ENCODE results near the gene KRTAP29-1.
"Not testable (repeated sequence)": the region's sequence is repeated elsewhere in the genome, so short reads cannot be mapped to it uniquely, and the experiment has no call there.

KRTAP29-1 gene

DNA sequence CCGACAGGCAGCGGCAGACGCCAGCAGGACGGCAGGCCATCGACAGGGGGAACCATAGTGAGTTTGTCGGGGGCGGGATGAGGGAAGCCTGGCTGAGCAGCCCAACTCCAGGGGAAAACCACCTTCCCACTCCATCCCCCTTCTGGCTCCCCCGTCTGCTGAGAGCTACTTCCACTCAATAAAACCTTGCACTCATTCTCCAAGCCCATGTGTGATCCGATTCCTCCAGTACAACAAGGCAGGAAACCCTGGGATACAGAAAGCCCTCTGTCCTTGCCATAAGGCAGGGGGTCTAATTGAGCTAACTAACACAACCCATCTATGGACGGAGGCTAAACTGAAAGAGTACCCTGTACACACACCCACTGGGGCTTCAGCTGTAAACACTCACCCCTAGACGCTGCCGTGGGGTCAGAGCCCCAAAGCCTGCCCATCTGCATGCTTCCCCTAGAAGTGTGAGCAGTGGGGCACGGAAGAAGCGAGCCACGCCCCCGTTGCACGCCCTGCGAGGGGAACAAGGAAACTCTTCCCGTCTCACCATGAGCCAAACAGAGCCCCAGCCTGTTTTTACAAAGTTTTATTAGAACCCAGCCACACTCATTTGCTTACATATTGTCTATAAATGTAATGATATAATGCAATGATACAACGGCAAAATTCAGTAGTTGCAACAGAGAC, 4.1 kb downstream of the KRTAP29-1 start:
- DNase-seq (ENCODE audit: low read depth) = no peak

DNA sequence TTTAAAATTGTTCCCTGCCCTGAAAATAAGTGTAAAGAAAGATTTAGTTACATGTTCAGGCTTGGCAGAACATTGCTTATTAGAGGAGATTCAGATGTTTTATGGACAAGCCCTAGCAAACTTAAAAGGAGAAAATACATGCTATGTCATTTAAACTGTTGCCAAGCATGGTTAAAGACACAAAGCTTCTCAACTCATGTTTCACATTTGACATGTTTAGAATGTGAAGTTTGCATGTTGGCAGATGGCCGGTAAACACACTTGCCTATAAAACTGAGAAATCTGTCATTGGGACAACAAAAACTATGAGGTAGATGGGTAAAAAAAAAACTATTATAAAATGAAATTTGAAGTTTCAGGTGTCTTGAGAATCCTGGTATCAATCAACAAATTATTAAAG, 5.8 kb downstream of the KRTAP29-1 start:
- no peak for DNase-seq (ENCODE audit: low read depth)

DNA sequence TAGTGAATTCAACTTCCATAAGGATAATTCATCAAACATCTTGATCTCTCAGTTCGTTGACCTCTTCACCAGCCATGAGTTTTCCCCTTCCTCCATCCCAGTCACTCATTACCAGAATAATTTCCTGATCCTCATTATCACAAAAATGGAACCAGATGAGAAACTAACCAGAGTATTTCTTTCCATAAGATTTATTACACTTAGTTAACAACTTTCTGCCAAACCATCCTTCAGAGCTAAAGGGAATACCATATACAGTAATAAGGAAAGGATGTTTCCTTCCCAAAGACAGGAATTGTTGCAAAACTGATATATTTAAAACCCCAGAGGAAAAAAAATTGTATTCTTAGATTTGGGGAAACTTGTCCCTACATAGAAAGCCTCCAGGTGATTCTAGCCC, 8.6 kb downstream of the KRTAP29-1 start:
- DNase-seq (ENCODE audit: low read depth) = no peak

DNA sequence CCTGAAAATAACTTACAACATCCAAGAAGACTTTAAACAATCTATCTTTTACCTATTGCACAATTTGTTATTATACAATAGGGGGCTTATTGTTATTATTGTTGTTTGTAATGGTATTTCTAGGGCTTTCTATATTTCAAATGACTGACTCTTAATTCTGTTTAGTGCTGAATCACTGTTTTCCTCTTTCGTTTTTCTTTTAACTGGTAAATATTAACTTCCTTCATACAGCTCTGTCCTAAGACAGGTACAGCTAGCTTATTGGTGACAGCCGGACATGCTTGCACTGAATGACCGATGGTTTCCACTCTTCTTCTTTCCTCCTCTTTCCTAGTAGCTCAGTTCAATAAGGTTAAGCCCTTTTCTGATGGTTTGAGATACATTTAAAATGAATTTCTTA, 15.6 kb downstream of the KRTAP29-1 start:
- no peak for DNase-seq (ENCODE audit: low read depth)

DNA sequence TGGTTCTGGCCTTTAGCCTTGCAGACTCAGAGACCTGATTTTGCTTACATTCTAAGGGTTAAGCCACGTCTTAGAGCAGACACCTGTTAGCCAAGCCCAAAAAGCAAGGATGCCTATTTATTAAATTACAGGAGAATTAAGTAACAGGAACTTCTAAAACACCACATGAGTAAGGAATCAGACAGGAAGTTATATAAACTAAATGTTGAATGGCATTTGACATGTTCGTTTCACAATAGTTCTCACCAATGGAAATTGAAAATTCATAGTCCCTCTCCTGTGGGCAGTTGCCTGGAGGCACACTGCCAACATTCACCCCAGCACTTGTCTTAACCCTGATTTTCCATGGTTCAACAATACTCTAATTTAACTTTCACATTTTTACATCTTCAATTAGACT, 18.1 kb downstream of the KRTAP29-1 start:
- DNase-seq (ENCODE audit: low read depth) = no peak

DNA sequence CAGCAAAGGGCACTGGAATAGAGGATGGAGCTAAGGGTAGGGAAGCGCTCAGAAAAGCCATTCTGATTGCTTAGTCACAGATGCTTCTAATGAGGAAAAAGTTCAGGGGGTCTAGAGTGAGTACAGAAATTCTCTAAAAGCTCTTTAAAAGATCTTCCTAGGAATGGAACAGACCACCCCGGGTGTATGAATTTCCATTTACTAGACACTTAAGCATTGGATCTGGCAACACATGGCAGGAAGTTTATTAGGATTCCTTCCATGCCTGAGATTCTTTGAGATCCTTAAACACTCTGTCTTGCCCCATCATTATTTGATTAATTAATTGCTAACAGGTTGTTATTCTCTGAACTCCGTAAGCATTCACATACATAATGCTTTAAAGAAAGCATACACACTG, 18.6 kb downstream of the KRTAP29-1 start:
- no peak for DNase-seq (ENCODE audit: low read depth)

DNA sequence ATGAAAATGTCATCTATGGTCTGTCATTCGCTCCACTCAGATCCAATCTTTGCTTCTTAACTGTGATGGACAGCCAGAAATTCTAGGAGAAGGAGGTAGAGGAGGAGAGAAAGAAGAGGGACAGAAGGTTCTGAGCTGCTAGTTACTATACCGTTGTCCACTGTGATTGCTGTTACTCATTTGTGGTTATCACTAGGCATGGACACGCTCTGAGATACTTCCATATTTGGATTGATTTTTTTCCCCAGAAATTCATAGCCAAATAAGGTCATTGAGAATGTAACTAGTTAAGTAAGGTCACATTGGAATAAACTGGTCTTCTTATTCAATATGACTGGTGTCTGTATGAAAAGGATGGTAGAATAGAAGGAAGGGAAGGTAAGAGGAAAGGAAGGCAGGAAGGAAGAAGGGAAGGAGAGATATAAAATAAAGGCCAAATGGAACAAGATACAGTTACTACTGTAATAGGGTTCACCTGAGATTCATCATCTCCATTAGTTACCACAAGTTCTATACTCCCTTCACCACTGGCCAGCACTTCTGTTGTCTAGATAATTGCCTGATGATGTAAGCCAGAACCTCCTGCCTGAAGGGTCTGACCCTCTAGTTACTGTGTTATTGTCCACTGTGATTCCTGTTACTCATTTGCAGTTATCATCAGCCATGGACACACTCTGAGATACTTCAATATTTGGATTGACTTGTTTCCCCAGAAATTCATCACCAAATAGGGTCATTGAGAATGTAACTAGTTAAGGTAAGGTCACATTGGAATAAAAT, 24.3 kb downstream of the KRTAP29-1 start:
- DNase-seq (ENCODE audit: low read depth) = no peak

DNA sequence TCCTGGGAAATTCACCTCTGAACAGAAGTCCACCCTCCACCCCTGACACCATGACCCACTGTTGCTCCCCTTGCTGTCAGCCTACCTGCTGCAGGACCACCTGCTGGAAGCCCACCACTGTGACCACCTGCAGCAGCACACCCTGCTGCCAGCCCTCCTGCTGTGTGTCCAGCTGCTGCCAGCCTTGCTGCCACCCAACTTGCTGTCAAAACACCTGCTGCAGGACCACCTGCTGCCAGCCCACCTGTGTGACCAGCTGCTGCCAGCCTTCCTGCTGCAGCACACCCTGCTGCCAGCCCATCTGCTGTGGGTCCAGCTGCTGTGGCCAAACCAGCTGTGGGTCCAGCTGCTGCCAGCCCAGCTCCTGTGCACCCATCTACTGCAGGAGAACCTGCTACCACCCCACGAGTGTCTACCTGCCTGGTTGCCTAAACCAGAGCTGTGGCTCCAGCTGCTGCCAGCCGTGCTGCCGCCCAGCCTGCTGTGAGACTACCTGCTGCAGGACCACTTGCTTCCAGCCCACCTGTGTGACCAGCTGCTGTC, 26.9 kb downstream of the KRTAP29-1 start, which contains the start of gene KRTAP9-7:
KRTAP9-7 (plus strand) TSS at position 51 of the 543 bp plus-strand sequence; CDS start at position 51, 0 bp downstream.
- not testable (repeated sequence) for DNase-seq (ENCODE audit: low read depth)

DNA sequence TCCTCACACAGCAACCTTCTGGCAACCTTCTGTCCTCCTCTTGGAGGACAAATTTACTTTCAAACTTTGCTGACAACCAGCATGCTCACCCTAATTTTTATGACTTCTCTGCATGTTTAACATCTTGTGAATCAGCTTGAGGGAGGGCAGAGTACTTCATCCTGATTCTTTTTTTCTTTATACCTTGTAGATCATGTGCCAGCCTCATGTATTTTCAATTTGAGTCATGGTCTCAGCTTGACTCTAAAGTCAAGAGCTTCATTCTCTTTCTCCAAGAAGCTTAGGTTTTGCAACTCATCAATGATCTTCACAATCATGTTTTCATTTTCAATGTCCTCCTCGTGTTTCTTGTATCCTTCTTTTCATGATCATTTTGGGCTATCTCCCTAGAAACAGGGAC, 30.8 kb downstream of the KRTAP29-1 start:
- no peak for DNase-seq (ENCODE audit: low read depth)

DNA sequence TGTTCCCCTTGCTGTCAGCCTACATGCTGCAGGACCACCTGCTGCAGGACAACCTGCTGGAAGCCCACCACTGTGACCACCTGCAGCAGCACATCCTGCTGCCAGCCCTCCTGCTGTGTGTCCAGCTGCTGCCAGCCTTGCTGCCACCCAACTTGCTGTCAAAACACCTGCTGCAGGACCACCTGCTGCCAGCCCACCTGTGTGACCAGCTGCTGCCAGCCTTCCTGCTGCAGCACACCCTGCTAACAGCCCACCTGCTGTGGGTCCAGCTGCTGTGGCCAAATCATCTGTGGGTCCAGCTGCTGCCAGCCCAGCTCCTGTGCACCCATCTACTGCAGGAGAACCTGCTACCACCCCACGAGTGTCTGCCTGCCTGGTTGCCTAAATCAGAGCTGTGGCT, 31.3 kb downstream of the KRTAP29-1 start:
- not testable (repeated sequence) for DNase-seq (ENCODE audit: low read depth)

DNA sequence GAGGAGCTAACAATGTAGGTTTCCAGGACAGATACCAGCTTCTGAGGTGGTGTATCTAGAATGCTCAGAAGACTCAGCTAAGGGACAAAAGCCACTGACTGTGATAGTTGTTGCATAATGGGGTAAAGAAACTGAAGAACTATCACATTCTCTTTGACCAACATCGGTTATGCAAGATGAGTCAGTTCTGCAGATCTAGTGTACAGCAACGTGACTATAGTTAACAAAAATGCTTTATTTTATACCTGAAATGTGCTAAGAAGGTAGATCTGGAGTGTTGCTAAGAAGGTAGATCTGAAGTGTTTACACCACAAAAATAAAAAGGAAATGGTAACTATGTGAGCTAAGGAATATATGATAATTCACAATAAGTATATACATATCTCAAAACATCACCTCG, 34.9 kb downstream of the KRTAP29-1 start:
- no peak for DNase-seq (ENCODE audit: low read depth)

DNA sequence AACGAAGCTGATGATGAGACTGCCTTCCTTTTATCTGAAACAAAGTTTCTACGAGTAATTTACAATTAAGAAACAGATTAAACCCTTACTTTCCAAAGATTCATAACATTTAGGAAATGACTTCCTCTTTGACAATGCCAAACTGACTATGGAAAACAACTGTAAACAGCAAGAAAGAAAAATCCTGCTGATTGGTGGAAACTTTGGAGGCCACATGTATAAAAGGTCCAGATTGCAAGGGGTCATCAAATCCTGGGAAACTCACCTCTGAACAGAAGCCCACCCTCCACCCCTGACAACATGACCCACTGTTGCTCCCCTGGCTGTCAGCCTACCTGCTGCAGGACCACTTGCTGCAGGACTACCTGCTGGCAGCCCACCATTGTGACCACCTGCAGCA, 37.6 kb downstream of the KRTAP29-1 start, which contains the start of gene KRTAP9-6:
KRTAP9-6 (plus strand) TSS at position 301 of the 400 bp plus-strand sequence; CDS start at position 301, 0 bp downstream.
- DNase-seq (ENCODE audit: low read depth) = no peak

DNA sequence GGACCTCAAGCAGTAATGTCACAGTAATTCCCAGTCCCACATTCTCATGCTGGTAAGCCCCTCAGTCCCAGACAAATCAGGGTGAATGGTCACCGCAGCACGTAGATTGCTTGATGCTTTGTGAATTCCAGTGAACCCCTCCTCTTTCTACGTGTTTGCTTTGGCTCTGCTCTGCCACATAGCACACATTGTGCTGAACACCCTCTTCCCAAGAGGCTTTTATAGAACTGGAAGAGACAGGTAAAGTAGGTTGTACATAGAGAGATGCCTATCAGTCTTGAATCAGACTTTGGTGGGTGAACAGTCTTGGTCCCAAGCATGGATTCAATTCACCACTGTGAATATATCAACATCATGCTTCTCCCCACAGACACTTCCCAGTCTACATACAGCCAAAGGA, 38.1 kb downstream of the KRTAP29-1 start:
- no peak for DNase-seq (ENCODE audit: low read depth)

DNA sequence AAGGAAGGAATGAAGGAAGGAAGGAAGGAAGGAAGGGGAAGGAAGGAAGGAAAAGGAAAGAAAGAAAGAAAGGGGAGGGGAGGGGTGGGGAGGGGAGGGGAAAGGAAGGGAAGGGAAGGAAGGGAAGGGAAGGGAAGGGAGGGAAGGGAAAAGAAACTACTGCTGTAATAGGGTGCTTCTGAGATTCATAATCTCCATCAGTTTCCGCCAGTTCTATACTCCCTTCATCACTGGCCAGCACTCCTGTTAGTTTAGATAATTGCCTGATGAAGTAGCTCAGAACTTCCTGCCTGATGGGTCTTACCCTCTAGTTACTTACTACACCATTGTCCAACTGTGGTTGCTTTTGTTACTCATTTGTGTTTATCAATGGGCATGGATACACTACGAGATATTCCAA, 39.4 kb downstream of the KRTAP29-1 start:
- no peak for DNase-seq (ENCODE audit: low read depth)

DNA sequence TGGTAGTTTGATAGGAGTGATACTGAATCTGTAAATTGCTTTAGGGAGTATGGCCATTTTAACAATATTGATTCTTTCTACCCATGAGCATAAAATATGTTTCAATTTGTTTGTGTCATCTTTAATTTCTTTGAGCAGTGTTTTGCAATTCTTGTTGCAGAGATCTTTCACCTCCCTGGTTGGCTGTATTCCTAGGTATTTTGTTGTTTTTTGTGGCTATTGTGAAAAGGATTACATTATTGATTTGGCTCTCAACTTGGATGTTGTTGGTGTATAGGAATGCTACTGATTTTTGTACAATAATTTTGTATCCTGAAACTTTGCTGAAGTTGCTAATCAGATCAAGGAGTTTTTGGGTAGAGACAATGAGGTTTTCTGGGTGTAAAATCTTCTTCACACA, 44.2 kb downstream of the KRTAP29-1 start:
- DNase-seq (ENCODE audit: low read depth) = no peak

DNA sequence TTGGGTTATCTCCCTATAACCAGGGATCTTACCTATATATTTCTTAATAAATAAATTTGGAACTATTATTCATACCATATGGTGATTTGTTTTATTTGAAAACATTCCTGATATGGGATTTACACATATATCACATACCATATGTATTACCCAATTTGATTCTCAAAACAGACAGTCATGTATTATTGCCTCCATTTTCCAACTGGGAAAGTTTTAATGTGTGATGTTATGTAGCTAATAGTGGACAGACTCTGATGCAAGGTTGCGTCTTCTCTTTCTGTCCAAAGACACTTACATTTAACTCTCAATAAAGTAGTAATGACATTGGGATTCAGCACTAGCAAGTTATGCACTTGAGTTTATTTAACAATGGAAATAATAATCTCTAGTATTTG, 46.4 kb downstream of the KRTAP29-1 start:
- DNase-seq (ENCODE audit: low read depth) = no peak

DNA sequence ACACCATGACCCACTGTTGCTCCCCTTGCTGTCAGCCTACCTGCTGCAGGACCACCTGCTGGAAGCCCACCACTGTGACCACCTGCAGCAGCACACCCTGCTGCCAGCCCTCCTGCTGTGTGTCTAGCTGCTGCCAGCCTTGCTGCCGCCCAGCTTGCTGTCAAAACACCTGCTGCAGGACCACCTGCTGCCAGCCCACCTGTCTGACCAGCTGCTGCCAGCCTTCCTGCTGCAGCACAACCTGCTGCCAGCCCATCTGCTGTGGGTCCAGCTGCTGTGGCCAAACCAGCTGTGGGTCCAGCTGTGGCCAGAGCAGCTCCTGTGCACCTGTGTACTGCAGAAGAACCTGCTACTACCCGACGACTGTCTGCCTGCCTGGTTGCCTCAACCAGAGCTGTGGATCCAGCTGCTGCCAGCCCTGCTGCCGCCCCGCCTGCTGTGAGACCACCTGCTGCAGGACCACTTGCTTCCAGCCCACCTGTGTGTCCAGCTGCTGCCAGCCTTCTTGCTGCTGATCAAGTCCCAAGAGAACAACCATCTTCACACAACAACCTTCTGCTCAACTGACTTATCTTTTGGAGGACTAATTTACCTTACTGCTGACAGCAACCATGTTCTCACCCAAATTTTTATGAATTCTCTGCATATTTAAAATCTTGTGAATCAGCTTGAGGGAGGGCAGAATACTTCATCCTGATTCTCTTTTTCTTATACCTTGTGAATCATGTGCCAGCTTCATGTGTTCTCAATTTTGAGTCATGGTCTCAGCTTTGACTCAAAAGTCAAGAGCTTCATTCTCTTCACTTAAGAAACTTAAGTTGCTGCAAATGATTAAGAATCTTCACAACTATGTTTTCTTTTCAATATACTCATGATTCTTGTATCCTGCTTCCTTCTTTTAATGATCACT, 47.0 kb downstream of the KRTAP29-1 start, which contains the start of gene KRTAP9-9:
KRTAP9-9 (plus strand) TSS at position 4 of the 910 bp plus-strand sequence.
- not testable (repeated sequence) for DNase-seq (ENCODE audit: low read depth)

DNA sequence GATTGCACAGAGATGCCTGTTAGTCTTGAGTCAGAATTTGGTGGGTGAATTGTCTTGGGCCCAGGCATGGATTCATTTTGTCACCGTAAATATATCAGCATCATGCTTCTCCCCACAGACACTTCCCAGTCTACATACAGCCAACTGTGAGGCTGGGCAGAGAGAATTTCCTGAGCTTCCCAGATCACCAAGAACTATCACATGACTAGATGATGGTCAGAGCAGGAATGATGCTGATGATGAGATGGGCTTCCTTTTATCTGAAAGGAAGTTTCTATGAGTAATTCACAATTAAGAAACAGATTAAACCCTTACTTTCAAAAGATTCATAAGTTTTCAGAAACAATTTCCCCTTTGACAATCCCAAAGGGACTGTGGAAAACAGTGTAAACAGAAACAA, 47.8 kb downstream of the KRTAP29-1 start:
- no peak for DNase-seq (ENCODE audit: low read depth)
